Heart left ventricle (tissue), 16 donors: ENCODE measurements around the gene THAP9. TPM values are rescaled to one million over a fixed set of nuclear protein-coding genes. Genes with fewer than 3 reads are reported as not detected.

Experiments
- ATAC-seq, 4 donors: fragments of 200-7000 bp; cut with Tn5 transposase; one replicate each; pipeline ENCODE4 v1.9.1; 2020 to 2022; ENCODE audit warnings: moderate library complexity in 4 of 4, mild to moderate bottlenecking in 3 of 4, moderate number of reproducible peaks in 1 of 4
- DNase-seq, 5 donors: peaks; one replicate each; pipeline ENCODE4 v3.0.0-alpha.2; 2020
- H3K27ac ChIP-seq, 12 donors: fragments of 200-600 bp; sonication (generic) in 4 of 12; one replicate each; pipeline versions ENCODE4 v1.5.0 to v1.8.0; 2016 to 2022; ENCODE audit warnings: mild to moderate bottlenecking in 2 of 12
- H3K27me3 ChIP-seq, 9 donors: fragments of 200-600 bp; sonication (generic) in 2 of 9; one replicate each; pipeline versions ENCODE4 v1.5.1 to v1.8.0; 2016 to 2022; ENCODE audit warnings: mild to moderate bottlenecking in 3 of 9
- H3K36me3 ChIP-seq, 9 donors: fragments of 200-600 bp; sonication (generic) in 2 of 9; one replicate each; pipeline versions ENCODE4 v1.5.0 to v1.8.0; 2018 to 2022; ENCODE audit warnings: mild to moderate bottlenecking in 2 of 9
- H3K4me1 ChIP-seq, 12 donors: fragments of 200-600 bp; sonication (generic) in 4 of 12; one replicate each; pipeline versions ENCODE4 v1.5.0 to v1.8.0; 2016 to 2022; ENCODE audit warnings: mild to moderate bottlenecking in 3 of 12
- H3K4me3 ChIP-seq, 12 donors: fragments of 200-600 bp; sonication (generic) in 4 of 12; one replicate each; pipeline versions ENCODE4 v1.5.0 to v1.8.0; 2017 to 2022; ENCODE audit warnings: mild to moderate bottlenecking in 9 of 12, moderate library complexity in 4 of 12
- H3K9me3 ChIP-seq, 12 donors: fragments of 200-600 bp; sonication (generic) in 4 of 12; one replicate each; pipeline versions ENCODE4 v1.5.0 to v1.8.0; 2016 to 2022; ENCODE audit warnings: mild to moderate bottlenecking in 1 of 12
- POLR2A ChIP-seq, 2 donors: fragments of 450-650 bp; IDR thresholded peaks; one replicate each; pipeline ENCODE4 v1.6.1; 2017; ENCODE audit warnings: antibody characterized with exemption in 2 of 2, mild to moderate bottlenecking in 2 of 2, moderate library complexity in 2 of 2
- WGBS, 4 donors: extraction: QIAGEN DNeasy Blood & Tissue Kit in 2 of 4; methylation state at CpG; one replicate each; pipeline versions ENCODE4 v1.1.5 to v1.1.7; 2013 to 2018; 5-methylcytosine and 5-hydroxymethylcytosine counted together
- intact Hi-C, 10 donors: fragments of 100-400 bp; cut with DNase I; formaldehyde crosslinking; loops; one replicate each; pipeline versions ENCODE4 v1.11.1 to v1.14.2; 2022
- polyA plus RNA-seq, 2 donors: library from polyadenylated mRNA; stranded (reverse); fragments of 200-250 nt; gene quantifications; one replicate each; pipeline ENCODE4 v1.2.3, GENCODE V29; 2013
- total RNA-seq, 9 donors: library from RNA; depleted of rRNA in 2 of 9; stranded (reverse); fragments of >200 nt in 2 of 9; fragmentation: NEBNext Ultra II Directional in 3 of 9; extraction: Animal tissue kit (Norgen Biotek cat#: 25700) in 3 of 9; gene quantifications; one replicate each; pipeline versions ENCODE4 v1.1.0 to v1.2.4, GENCODE V29; 2016 to 2023
- TF ChIP-seq, protein P1 (sequence below), 12 donors: fragments of 200-600 bp; sonication (generic) in 4 of 12; IDR thresholded peaks; one replicate each; pipeline versions ENCODE4 v1.5.0 to v1.8.0; 2018 to 2022; ENCODE audit warnings: antibody characterized with exemption in 12 of 12, mild to moderate bottlenecking in 5 of 12
- donor health status: ischemic (EF 13 %, LVEDD 7.1; RV severe dilation, severe dysfunction).
- donor health status: healthy with polysubstance abuse.
- donor health status: DM: no; HTN: yes; CAD: no.
- donor health status: DM: no; HTN: no; CAD: no.
- donor health status: ischemic (EF 25% LVEDD 6.9; RV normal size, moderate dysfunction).
- donor health status: ischemic (EF 25% LVEDD 5.7; RV mildly dilated, moderate dysfunction).
- donor health status: healthy.
- donor health status: DM: yes; HTN: yes; CAD: no.
- donor health status: ischemic (EF 35%, LVEDD 5.7; RV mildly dilated, moderate dysfunction).
- donor health status: nonischemic (EF 11% LVEDD 7.7; RV severe dilation, severe dysfunction).
- donor health status: DM: yes; HTN: yes; CAD: no.
- donor health status: PGD.
- donor health status: ischemic (EF 29% LVEDD 5.4; RV normal size, mild dysfunction).
- donor health status: nonischemic (EF 23%, LVEDD 6.1; RV moderate dilation, normal function).

Gene THAP9
- total and polyA plus RNA-seq, 11 donors, result 2.9 to 7.7 (median 5.0) TPM

GRCh38 chr4:82893942-82894341, 6.6 kb upstream of the THAP9 start:
- H3K36me3 ChIP-seq, result peaks cover 0 to 54% (median 46%) of the 10 kb centered on the region in 9 donors
- no peaks in the 10 kb centered on the region for H3K9me3 ChIP-seq
- intact Hi-C loops, result loop anchor here in 6 of 10 donors (5.0 to 10.0 kb wide), 5 partner anchors 121 to 522 kb away; partner anchors contain the start of genes COPS4 (in 3 of the 6), HNRNPD (in 2 of the 6), COQ2 (in 1 of the 6) and LIN54 (in 1 of the 6)
- no peak for ATAC-seq
- no peak overlapping the region for H3K4me3 ChIP-seq
- peaks cover 0 to 40% (median 34%) of the 10 kb centered on the region in 12 donors for H3K4me1 ChIP-seq
- no peak overlapping the region for H3K27ac ChIP-seq
- no peak for TF ChIP-seq POLR2A (IDR thresholded peaks at IDR 0.05)
- TF ChIP-seq, protein P1, sequence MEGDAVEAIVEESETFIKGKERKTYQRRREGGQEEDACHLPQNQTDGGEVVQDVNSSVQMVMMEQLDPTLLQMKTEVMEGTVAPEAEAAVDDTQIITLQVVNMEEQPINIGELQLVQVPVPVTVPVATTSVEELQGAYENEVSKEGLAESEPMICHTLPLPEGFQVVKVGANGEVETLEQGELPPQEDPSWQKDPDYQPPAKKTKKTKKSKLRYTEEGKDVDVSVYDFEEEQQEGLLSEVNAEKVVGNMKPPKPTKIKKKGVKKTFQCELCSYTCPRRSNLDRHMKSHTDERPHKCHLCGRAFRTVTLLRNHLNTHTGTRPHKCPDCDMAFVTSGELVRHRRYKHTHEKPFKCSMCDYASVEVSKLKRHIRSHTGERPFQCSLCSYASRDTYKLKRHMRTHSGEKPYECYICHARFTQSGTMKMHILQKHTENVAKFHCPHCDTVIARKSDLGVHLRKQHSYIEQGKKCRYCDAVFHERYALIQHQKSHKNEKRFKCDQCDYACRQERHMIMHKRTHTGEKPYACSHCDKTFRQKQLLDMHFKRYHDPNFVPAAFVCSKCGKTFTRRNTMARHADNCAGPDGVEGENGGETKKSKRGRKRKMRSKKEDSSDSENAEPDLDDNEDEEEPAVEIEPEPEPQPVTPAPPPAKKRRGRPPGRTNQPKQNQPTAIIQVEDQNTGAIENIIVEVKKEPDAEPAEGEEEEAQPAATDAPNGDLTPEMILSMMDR (IDR thresholded peaks at IDR 0.05), result no peak
- no peak for DNase-seq
- 88 to 94% (median 91%) methylated on average over 3 of the region's 3 CpGs for WGBS, 4 donors
- no peaks in the 10 kb centered on the region for H3K27me3 ChIP-seq

GRCh38 chr4:82896755-82897154, 3.8 kb upstream of the THAP9 start:
- WGBS, 4 donors, result 60 to 74% (median 67%) methylated on average over 1 of the region's 1 CpG
- Histone ChIP-seq H3K4me3 (no peak overlapping the region), H3K9me3 (no peaks in the 10 kb centered on the region), H3K36me3 (peaks cover 0 to 54% (median 46%) of the 10 kb centered on the region in 9 donors), H3K4me1 (peaks cover 0 to 39% (median 34%) of the 10 kb centered on the region in 12 donors), H3K27ac (no peak overlapping the region), H3K27me3 (no peaks in the 10 kb centered on the region)
- ATAC-seq (no peak), DNase-seq (no peak)
- TF ChIP-seq POLR2A (IDR thresholded peaks at IDR 0.05), result no peak
- TF ChIP-seq, protein P1 (IDR thresholded peaks at IDR 0.05), result no peak
- intact Hi-C loops, result loop anchor here in 5 of 10 donors (10.0 kb wide), 4 partner anchors 118 to 522 kb away; partner anchors contain the start of genes COPS4 (in 3 of the 5), COQ2 (in 1 of the 5), HNRNPD (in 1 of the 5) and LIN54 (in 1 of the 5)

GRCh38 chr4:82898322-82899243, 2.0 kb upstream of the THAP9 start:
- Histone ChIP-seq H3K4me3 (peak overlapping the region in 11 of 12 donors; percentile 14 to 85 (median 75)), H3K9me3 (no peaks in the 10 kb centered on the region), H3K4me1 (peaks cover 0 to 41% (median 33%) of the 10 kb centered on the region in 12 donors), H3K27ac (peak overlapping the region in 10 of 12 donors; percentile 5 to 100 (median 98)), H3K36me3 (peaks cover 0 to 44% (median 37%) of the 10 kb centered on the region in 9 donors), H3K27me3 (no peaks in the 10 kb centered on the region)
- 40 to 43% (median 41%) methylated on average over 7 of the region's 7 CpGs for WGBS, 4 donors
- DNase-seq, result no peak
- no peak for ATAC-seq
- intact Hi-C loops, result loop anchor here in 6 of 10 donors (2.0 to 10.0 kb wide), 5 partner anchors 112 to 524 kb away; partner anchors contain the start of genes COPS4 (in 3 of the 6), LIN54 (in 2 of the 6), COQ2 (in 1 of the 6) and HNRNPD (in 1 of the 6)
- TF ChIP-seq, protein P1 (IDR thresholded peaks at IDR 0.05), result peak in 7 of 12 donors; percentile 21 to 53 (median 40)
- no peak for TF ChIP-seq POLR2A (IDR thresholded peaks at IDR 0.05)
